ENCODE measurements around the gene ANKRD23.

Gene ANKRD23

GRCh38 chr2:96882906-96883305 lies 39.1 kb upstream of the ANKRD23 start:
- Histone ChIP-seq H3K27me3 (peaks cover 31% of the 10 kb centered on the region), H3K36me3 (no peaks in the 10 kb centered on the region), H3K4me1 (ENCODE audit: control insufficient read depth in 1 of 2, insufficient read depth in 1 of 2, low read depth in 1 of 2, low read length in 1 of 2) (peaks cover 0 to 4% of the 10 kb centered on the region in 2 experiments), H3K27ac (no peak overlapping the region), H3K9me3 (no peaks in the 10 kb centered on the region), H3K4me3 (ENCODE audit: low read depth in 1 of 2, low read length in 1 of 2) (no peak overlapping the region)
- no peak for TF ChIP-seq CTCF (IDR thresholded peaks at IDR 0.05)

- Histone ChIP-seq H3K4me3 (ENCODE audit: low read depth in 1 of 2, low read length in 1 of 2) (no peak overlapping the region), H3K9me3 (no peaks in the 10 kb centered on the region), H3K36me3 (no peaks in the 10 kb centered on the region), H3K27me3 (peaks cover 36% of the 10 kb centered on the region), H3K4me1 (ENCODE audit: control insufficient read depth in 1 of 2, insufficient read depth in 1 of 2, low read depth in 1 of 2, low read length in 1 of 2) (peaks cover 0 to 4% of the 10 kb centered on the region in 2 experiments), H3K27ac (no peak overlapping the region)
- no peak for TF ChIP-seq CTCF (IDR thresholded peaks at IDR 0.05)
Measured at GRCh38 chr2:96882230-96882629, 38.4 kb upstream of the ANKRD23 start.

GRCh38 chr2:96881349-96882195 lies 37.8 kb upstream of the ANKRD23 start:
- no peak for TF ChIP-seq CTCF (IDR thresholded peaks at IDR 0.05)
- no peak overlapping the region for H3K27ac ChIP-seq
- peaks cover 42% of the 10 kb centered on the region for H3K27me3 ChIP-seq
- no peaks in the 10 kb centered on the region for H3K9me3 ChIP-seq
- H3K4me3 ChIP-seq (ENCODE audit: low read depth in 1 of 2, low read length in 1 of 2), result no peak overlapping the region
- H3K36me3 ChIP-seq, result no peaks in the 10 kb centered on the region
- H3K4me1 ChIP-seq (ENCODE audit: control insufficient read depth in 1 of 2, insufficient read depth in 1 of 2, low read depth in 1 of 2, low read length in 1 of 2), result peaks cover 0 to 4% of the 10 kb centered on the region in 2 experiments

GRCh38 chr2:96880891-96881273 lies 37.1 kb upstream of the ANKRD23 start:
- H3K9me3 ChIP-seq, result no peaks in the 10 kb centered on the region
- TF ChIP-seq CTCF (IDR thresholded peaks at IDR 0.05), result no peak
- H3K27ac ChIP-seq, result no peak overlapping the region
- H3K27me3 ChIP-seq, result peaks cover 43% of the 10 kb centered on the region
- H3K4me1 ChIP-seq (ENCODE audit: control insufficient read depth in 1 of 2, insufficient read depth in 1 of 2, low read depth in 1 of 2, low read length in 1 of 2), result peaks cover 0 to 3% of the 10 kb centered on the region in 2 experiments
- no peak overlapping the region for H3K4me3 ChIP-seq (ENCODE audit: low read depth in 1 of 2, low read length in 1 of 2)
- H3K36me3 ChIP-seq, result no peaks in the 10 kb centered on the region

GRCh38 chr2:96879545-96880040 lies 35.8 kb upstream of the ANKRD23 start:
- Histone ChIP-seq H3K27me3 (peaks cover 53% of the 10 kb centered on the region), H3K4me3 (ENCODE audit: low read depth in 1 of 2, low read length in 1 of 2) (no peak overlapping the region), H3K27ac (no peak overlapping the region), H3K4me1 (ENCODE audit: control insufficient read depth in 1 of 2, insufficient read depth in 1 of 2, low read depth in 1 of 2, low read length in 1 of 2) (no peaks in the 10 kb centered on the region), H3K36me3 (no peaks in the 10 kb centered on the region), H3K9me3 (no peaks in the 10 kb centered on the region)
- TF ChIP-seq CTCF (IDR thresholded peaks at IDR 0.05), result no peak
